ENCODE results near the gene SSBP3. TPM values are rescaled to one million over a fixed set of nuclear protein-coding genes. Genes with fewer than 3 reads are reported as not detected.
"Not testable (repeated sequence)": the region's sequence is repeated elsewhere in the genome, so short reads cannot be mapped to it uniquely, and the experiment has no call there.

SSBP3 gene
- total RNA-seq (10 to 100 TPM; 25.4 to 55.8 (median 35.8) TPM), polyA plus RNA-seq (32.5 TPM)
- long read RNA-seq, donor 1, transcript SSBP3-203 (17 exons, 1,578 nt) = major isoform, 14 of 36 reads
- long read RNA-seq, donor 1, partial matches to known transcripts = 7 of 36 reads
- long read RNA-seq, donor 1, other reads (novel, unspliced or antisense) = 15 of 36 reads
- long read RNA-seq, donor 2, partial matches to known transcripts = 5 of 11 reads
- long read RNA-seq, donor 2, other reads (novel, unspliced or antisense) = 4 of 11 reads
- long read RNA-seq, donor 3, partial matches to known transcripts = 3 of 8 reads
- long read RNA-seq, donor 3, other reads (novel, unspliced or antisense) = 4 of 8 reads
- long read RNA-seq, donor 4, transcript SSBP3-203 (17 exons, 1,578 nt) = major isoform, 6 of 11 reads
- long read RNA-seq, donor 4, partial matches to known transcripts = 3 of 11 reads
- long read RNA-seq, donor 4, other reads (novel, unspliced or antisense) = 2 of 11 reads

DNA sequence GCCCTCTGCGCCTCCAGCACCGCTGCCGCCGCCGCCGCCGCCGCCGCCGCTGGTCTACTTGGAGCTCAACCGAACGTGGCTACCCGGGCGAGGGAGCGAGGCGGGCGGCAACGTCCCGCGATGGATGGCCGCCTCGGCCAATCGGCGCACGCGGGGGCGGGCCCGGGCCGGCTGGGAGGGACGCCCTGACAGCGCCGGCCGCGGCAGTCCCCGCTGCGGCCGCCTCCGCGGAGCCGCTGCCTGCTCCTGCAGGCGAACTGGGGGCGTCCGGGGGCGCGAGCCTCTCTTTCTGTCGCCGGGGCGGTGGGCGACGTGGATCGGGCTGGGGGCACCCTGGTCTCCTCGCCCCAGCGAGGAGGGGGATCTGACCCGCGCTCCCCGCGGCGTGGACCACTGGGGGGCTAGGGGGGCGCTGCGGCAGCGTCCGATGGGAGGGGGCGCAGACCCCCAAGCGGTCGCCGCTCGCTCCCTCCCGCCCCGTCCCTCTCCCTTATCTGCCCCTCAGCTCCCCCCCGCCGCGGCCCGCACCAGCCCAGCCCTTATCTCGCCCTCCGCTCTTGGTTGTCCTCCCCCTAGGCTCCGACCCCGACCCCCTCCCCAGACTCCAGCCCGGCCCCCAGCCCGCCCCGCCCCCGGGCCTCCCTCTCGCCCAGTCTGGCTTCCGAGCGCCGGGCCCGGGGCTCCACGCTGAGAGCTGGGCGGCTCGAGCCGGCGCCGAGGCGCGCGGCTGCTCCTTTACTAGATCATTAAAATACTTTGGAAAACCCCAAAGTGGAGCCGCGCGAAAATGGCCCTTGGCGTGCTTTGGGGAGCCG is at the start of gene SSBP3:
Gene SSBP3, minus strand, starts transcription at position 56 of the 815 bp plus-strand sequence.
- intact Hi-C loops (cut with DNase I) = loop anchor here (1.0 to 10.0 kb wide), 10 partner anchors 72 to 284 kb away; partner anchors contain the start of genes CYB5RL (in 2 of the 4) and MRPL37 (in 2 of the 4)
- Histone ChIP-seq H3K27ac (ENCODE audit: low read length) (peak within 1 kb of the TSS; percentile 94), H3K4me1 (ENCODE audit: control insufficient read depth, insufficient read depth, low read length) (peaks cover 8% of the 10 kb centered on the region), H3K9me3 (ENCODE audit: control insufficient read depth, low read length) (no peaks in the 10 kb centered on the region), H3K4me3 (ENCODE audit: low read length) (peak within 1 kb of the TSS; percentile 88), H3K27me3 (ENCODE audit: control insufficient read depth, insufficient read depth) (no peaks in the 10 kb centered on the region)
- WGBS = under 1% methylated on average over 100 of the region's 100 CpGs
- DNase-seq = peak; percentile 93 to 97 (median 97)
- ATAC-seq = peak; percentile 94

DNA sequence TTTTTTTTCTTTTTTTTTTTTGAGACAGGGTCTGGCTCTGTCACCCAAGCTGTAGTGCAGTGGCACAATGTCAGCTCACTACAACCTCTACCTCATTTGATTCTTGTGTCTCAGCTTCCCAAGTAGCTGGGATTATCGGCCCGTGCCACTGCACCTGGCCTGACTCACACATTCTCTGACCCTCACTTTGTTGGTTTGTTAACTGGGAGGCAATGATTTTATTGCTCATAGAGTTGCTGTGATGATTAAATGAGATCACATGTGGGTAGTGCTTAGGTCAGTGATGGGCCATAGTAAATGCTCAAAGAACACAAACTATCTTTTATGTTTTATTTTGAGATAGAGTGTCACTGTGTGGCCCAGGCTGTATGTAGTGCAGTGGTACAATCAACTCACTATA is 47.3 kb upstream of the SSBP3 start:
- Histone ChIP-seq H3K27ac (ENCODE audit: low read length) (no peak overlapping the region), H3K4me3 (ENCODE audit: low read length) (no peak overlapping the region), H3K9me3 (ENCODE audit: control insufficient read depth, low read length) (no peaks in the 10 kb centered on the region), H3K27me3 (ENCODE audit: control insufficient read depth, insufficient read depth) (no peaks in the 10 kb centered on the region), H3K4me1 (ENCODE audit: control insufficient read depth, insufficient read depth, low read length) (no peaks in the 10 kb centered on the region)
- ATAC-seq (no peak), DNase-seq (no peak)
- intact Hi-C loops (cut with DNase I) = no loop called here
- WGBS = 90% methylated on average over 2 of the region's 2 CpGs

DNA sequence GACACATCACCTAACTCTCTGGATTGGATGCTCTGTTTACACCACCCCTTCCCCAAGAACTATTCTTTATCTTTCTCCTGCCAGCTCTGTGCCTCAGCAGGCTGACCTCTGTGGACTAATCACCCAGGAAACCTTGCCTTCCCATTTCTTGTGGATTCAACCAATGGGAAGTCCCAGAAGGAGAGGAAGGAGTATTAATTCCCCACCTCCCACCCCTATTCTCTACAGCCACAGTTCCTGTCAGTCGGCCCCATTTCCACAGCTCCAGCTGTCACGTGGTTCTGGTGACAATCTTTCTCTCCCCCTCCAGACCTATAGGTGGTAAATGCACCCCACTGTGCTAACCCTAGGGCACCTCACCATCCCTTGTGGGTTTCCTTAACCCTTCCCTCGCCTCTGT is 46.8 kb upstream of the SSBP3 start:
- intact Hi-C loops (cut with DNase I) = no loop called here
- DNase-seq (no peak), ATAC-seq (no peak)
- Histone ChIP-seq H3K27me3 (ENCODE audit: control insufficient read depth, insufficient read depth) (no peaks in the 10 kb centered on the region), H3K9me3 (ENCODE audit: control insufficient read depth, low read length) (no peaks in the 10 kb centered on the region), H3K4me3 (ENCODE audit: low read length) (no peak overlapping the region), H3K27ac (ENCODE audit: low read length) (no peak overlapping the region), H3K4me1 (ENCODE audit: control insufficient read depth, insufficient read depth, low read length) (no peaks in the 10 kb centered on the region)
- 70% methylated on average over 3 of the region's 3 CpGs for WGBS

DNA sequence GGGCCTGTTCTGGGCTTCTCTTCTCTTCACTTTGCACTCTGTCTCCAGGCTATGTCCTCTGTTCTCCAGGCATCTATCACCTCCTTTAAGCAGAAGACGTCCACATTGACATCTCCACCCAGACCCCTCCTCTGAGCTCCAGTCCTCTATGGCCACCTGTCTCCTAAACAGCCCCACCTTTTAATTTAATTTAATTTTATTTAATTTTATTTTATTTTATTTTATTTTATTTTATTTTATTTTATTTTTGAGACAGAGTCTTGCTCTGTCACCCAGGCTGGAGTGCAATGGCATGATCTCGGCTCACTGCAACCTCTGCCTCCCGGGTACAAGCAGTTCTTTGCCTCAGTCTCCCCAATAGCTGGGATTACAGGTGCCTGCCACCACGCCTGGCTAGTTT is 43.2 kb upstream of the SSBP3 start:
- intact Hi-C loops (cut with DNase I); H3K9me3 ChIP-seq (ENCODE audit: control insufficient read depth, low read length); H3K4me1 ChIP-seq (ENCODE audit: control insufficient read depth, insufficient read depth, low read length); ATAC-seq; H3K27ac ChIP-seq (ENCODE audit: low read length); H3K4me3 ChIP-seq (ENCODE audit: low read length); H3K27me3 ChIP-seq (ENCODE audit: control insufficient read depth, insufficient read depth); DNase-seq: not testable (repeated sequence)
- WGBS = 93% methylated on average over 4 of the region's 4 CpGs

DNA sequence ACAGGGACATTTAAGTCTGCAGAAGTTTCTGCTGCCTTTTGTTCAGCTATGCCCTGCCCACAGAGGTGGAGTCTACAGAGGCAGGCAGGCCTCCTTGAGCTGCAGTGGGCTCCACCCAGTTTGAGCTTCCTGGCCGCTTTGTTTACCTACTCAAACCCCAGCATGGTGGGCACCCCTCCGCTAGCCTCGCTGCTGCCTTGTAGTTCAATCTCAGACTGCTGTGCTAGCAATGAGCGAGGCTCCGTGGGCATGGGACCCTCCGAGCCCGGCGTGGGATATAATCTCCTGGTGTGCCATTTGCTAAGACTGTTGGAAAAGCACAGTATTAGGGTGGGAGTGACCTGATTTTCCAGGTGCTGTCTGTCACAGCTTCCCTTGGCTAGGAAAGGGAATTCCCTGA is 42.6 kb upstream of the SSBP3 start:
- H3K9me3 ChIP-seq (ENCODE audit: control insufficient read depth, low read length); intact Hi-C loops (cut with DNase I); H3K27ac ChIP-seq (ENCODE audit: low read length); H3K27me3 ChIP-seq (ENCODE audit: control insufficient read depth, insufficient read depth); ATAC-seq; H3K4me3 ChIP-seq (ENCODE audit: low read length); DNase-seq; H3K4me1 ChIP-seq (ENCODE audit: control insufficient read depth, insufficient read depth, low read length): not testable (repeated sequence)
- WGBS = 80% methylated on average over 8 of the region's 8 CpGs

DNA sequence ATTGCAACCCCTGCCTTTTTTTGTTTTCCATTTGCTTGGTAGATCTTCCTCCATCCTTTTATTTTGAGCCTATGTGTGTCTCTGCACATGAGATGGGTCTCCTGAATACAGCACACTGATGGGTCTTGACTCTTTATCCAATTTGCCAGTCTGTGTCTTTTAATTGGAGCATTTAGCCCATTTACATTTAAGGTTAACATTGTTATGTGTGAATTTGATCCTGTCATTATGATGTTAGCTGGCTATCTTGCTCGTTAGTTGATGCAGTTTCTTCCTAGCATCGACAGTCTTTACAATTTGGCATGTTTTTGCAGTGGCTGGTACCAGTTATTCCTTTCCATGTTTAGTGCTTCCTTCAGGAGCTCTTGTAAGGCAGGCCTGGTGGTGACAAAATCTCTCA is 40.9 kb upstream of the SSBP3 start:
- ATAC-seq; H3K9me3 ChIP-seq (ENCODE audit: control insufficient read depth, low read length); DNase-seq; intact Hi-C loops (cut with DNase I); H3K27me3 ChIP-seq (ENCODE audit: control insufficient read depth, insufficient read depth); H3K4me1 ChIP-seq (ENCODE audit: control insufficient read depth, insufficient read depth, low read length); H3K27ac ChIP-seq (ENCODE audit: low read length); H3K4me3 ChIP-seq (ENCODE audit: low read length): not testable (repeated sequence)
- WGBS = 88% methylated on average over 2 of the region's 2 CpGs

DNA sequence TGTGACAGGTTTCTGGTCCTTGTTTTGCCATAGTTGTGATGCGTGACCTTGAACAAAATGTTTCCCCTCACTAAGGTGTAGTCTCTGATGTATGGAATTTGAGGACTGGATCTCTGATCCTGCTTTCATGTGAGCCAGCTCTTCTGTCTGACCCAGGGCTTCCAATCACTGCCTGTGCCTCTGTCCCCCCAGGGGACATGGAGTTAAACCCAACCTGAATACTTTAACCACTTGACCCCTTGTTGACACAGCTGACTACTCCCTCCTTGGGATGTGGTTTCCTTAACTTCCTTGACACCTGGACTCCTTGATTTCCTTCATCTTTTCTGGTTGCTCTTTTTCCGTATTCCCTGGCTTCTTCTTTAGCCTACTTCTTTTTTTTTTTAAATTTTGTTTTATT is 36.0 kb upstream of the SSBP3 start:
- ATAC-seq (no peak), DNase-seq (no peak)
- Histone ChIP-seq H3K4me3 (ENCODE audit: low read length) (no peak overlapping the region), H3K9me3 (ENCODE audit: control insufficient read depth, low read length) (no peaks in the 10 kb centered on the region), H3K27ac (ENCODE audit: low read length) (no peak overlapping the region), H3K4me1 (ENCODE audit: control insufficient read depth, insufficient read depth, low read length) (no peaks in the 10 kb centered on the region), H3K27me3 (ENCODE audit: control insufficient read depth, insufficient read depth) (no peaks in the 10 kb centered on the region)
- intact Hi-C loops (cut with DNase I) = no loop called here
- 82% methylated on average over 2 of the region's 2 CpGs for WGBS

DNA sequence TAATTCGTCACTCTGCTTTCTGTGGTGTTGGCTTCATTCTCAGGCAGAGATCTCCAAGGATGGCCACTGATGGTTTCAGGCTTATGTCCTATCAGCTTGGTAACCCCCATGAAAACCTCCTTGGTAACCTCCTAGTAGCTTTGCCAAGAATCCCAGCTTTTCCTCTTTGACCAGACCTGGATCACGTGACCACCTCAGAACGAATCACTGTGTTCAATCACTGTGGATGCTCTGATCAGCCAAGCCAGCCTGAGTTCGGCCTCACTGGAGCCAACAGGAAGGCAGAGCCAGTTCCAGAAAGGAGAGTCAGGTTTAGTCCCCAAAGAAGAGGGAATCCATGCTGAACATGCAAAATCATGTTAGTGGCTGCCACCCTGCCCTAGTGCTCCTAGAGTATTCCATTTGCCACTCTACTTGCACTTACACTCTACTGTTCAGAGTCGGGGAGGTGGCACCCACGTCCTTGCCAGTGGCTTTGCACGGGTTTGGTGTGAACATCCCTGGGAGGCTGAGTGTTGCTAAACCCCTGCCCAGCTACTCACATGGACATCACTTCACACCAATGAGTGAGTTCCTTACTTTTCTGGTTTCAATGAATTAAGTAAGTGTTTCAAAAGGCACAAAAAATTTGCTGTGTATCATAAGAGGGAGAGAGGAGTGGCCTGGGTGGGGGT is 33.5 kb upstream of the SSBP3 start:
- no peaks in the 10 kb centered on the region for H3K27me3 ChIP-seq (ENCODE audit: control insufficient read depth, insufficient read depth)
- no peak overlapping the region for H3K4me3 ChIP-seq (ENCODE audit: low read length)
- no peaks in the 10 kb centered on the region for H3K4me1 ChIP-seq (ENCODE audit: control insufficient read depth, insufficient read depth, low read length)
- ATAC-seq = no peak
- no peak overlapping the region for H3K27ac ChIP-seq (ENCODE audit: low read length)
- 71% methylated on average over 7 of the region's 7 CpGs for WGBS
- DNase-seq = no peak
- intact Hi-C loops (cut with DNase I) = no loop called here
- no peaks in the 10 kb centered on the region for H3K9me3 ChIP-seq (ENCODE audit: control insufficient read depth, low read length)

DNA sequence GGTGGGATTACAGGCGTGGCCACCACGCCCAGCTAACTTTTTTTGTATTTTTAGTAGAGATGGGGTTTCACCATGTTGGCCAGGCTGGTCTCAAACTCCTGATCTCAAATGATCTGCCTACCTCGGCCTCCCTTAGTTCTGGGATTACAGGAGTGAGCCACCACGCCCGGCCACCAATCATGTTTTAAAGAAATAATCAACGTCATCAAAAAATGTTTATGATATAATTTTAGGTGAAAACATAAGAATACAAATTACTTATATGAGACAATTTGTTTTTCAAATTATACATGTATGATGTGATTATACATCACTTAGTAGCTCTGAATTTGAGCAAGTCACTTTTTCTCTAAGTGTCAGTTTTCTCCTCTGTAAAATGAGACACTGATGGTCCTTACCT is 31.6 kb upstream of the SSBP3 start:
- 84% methylated on average over 6 of the region's 6 CpGs for WGBS
- DNase-seq = no peak
- Histone ChIP-seq H3K4me1 (ENCODE audit: control insufficient read depth, insufficient read depth, low read length) (no peaks in the 10 kb centered on the region), H3K27me3 (ENCODE audit: control insufficient read depth, insufficient read depth) (no peaks in the 10 kb centered on the region), H3K9me3 (ENCODE audit: control insufficient read depth, low read length) (no peaks in the 10 kb centered on the region), H3K27ac (ENCODE audit: low read length) (no peak overlapping the region), H3K4me3 (ENCODE audit: low read length) (no peak overlapping the region)
- intact Hi-C loops (cut with DNase I) = no loop called here
- no peak for ATAC-seq

DNA sequence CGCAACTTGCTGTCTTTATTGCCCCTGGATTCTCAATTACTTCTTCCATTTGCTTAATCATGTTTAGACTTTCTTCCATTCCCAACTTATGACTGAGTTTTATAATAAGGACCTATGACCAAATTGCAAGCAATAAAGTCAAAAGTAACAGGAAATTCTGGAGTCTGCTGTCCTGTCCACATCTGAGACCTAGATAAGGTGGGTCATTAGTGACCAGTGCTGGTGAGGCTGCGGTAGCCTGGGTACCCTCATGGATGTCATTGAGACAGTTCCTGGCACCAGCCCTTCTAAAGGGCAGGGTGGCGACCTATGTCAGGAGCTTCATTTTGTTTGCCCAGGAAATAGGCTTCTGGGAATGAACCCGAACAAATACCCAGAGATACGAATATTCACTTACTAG is 30.6 kb upstream of the SSBP3 start:
- H3K9me3 ChIP-seq (ENCODE audit: control insufficient read depth, low read length) = no peaks in the 10 kb centered on the region
- H3K27ac ChIP-seq (ENCODE audit: low read length) = no peak overlapping the region
- no peaks in the 10 kb centered on the region for H3K27me3 ChIP-seq (ENCODE audit: control insufficient read depth, insufficient read depth)
- WGBS = 75% methylated on average over 5 of the region's 5 CpGs
- intact Hi-C loops (cut with DNase I) = no loop called here
- H3K4me3 ChIP-seq (ENCODE audit: low read length) = no peak overlapping the region
- H3K4me1 ChIP-seq (ENCODE audit: control insufficient read depth, insufficient read depth, low read length) = no peaks in the 10 kb centered on the region
- ATAC-seq = no peak
- no peak for DNase-seq

DNA sequence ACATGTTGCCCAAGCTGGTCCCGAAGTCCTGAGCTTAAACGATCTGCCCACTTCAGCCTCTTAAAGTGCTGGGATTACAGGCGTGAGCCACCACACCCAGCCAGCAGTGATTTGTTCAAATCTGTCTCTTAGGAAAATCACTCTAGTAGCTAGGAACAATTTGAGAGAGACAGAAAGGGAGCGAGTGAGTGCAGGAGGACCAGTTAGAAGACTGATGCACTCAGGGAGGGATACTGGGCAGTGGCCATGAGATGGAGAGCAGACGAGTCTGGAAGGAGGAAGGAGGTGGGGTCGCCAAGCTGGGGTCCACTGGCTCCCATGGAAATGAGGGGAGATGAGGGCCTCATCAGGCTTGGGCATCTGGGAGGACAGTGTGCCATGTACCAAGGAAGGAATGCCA is 23.6 kb upstream of the SSBP3 start:
- Histone ChIP-seq H3K27ac (ENCODE audit: low read length) (no peak overlapping the region), H3K9me3 (ENCODE audit: control insufficient read depth, low read length) (no peaks in the 10 kb centered on the region), H3K27me3 (ENCODE audit: control insufficient read depth, insufficient read depth) (no peaks in the 10 kb centered on the region), H3K4me1 (ENCODE audit: control insufficient read depth, insufficient read depth, low read length) (no peaks in the 10 kb centered on the region), H3K4me3 (ENCODE audit: low read length) (no peak overlapping the region)
- DNase-seq = no peak
- 92% methylated on average over 6 of the region's 6 CpGs for WGBS
- intact Hi-C loops (cut with DNase I) = no loop called here
- no peak for ATAC-seq
